SK-N-MC (cell line): ENCODE measurements around the gene STPG2.
"Not testable (repeated sequence)": the region's sequence is repeated elsewhere in the genome, so short reads cannot be mapped to it uniquely, and the experiment has no call there.

Experiments used
- DNase-seq: peaks from one replicate; pipeline ENCODE4 v3.0.0-alpha.2; 2011; ENCODE audit warnings: low read depth, low spot score
- H3K27ac ChIP-seq: fragments of 200-600 bp; sonication (generic); 2 replicates; pipeline ENCODE4 v1.5.1; 2016; ENCODE audit warnings: mixed run types
- H3K36me3 ChIP-seq: fragments of 200-600 bp; sonication (generic); 2 replicates; pipeline ENCODE4 v1.6.1; 2017; ENCODE audit warnings: antibody characterized with exemption, low read length, mixed read lengths; ENCODE audit not compliant: insufficient read depth
- H3K4me3 ChIP-seq: fragments of 200-600 bp; sonication (generic); 2 replicates; pipeline ENCODE4 v1.5.1; 2016
- H3K9ac ChIP-seq: fragments of 200-600 bp; sonication (generic); 2 replicates; pipeline ENCODE4 v1.8.0; 2017; ENCODE audit warnings: mixed run types, mixed read lengths; ENCODE audit not compliant: insufficient read length
- H3K9me3 ChIP-seq: fragments of 200-600 bp; sonication (generic); 2 replicates; pipeline ENCODE4 v1.6.1; 2017; ENCODE audit warnings: low read depth, mild to moderate bottlenecking, antibody characterized with exemption, low read length, moderate library complexity, mixed read lengths
- EZH2 ChIP-seq: fragments of 200-600 bp; sonication (generic); IDR thresholded peaks from one replicate; pipeline ENCODE4 v1.6.1; 2017; ENCODE audit warnings: antibody characterized with exemption
- FOXP2 ChIP-seq: optimal IDR thresholded peaks from 2 replicates; pipeline ENCODE3; 2011; ENCODE audit warnings: mild to moderate bottlenecking, moderate library complexity; ENCODE audit not compliant: insufficient read depth; ENCODE audit errors: extremely low read length, control extremely low read depth
- POLR2AphosphoS5 ChIP-seq: IDR thresholded peaks from 2 replicates; pipeline ENCODE4 v1.6.1; 2012; ENCODE audit warnings: mild to moderate bottlenecking, low read depth, low read length, borderline replicate concordance

The STPG2 gene

GRCh38 chr4:97558204-97558778 is 585.0 kb downstream of the STPG2 start:
- no peak overlapping the region for H3K9ac ChIP-seq
- H3K4me3 ChIP-seq = no peak overlapping the region
- no peak for DNase-seq
- H3K36me3 ChIP-seq = no peaks in the 10 kb centered on the region
- H3K9me3 ChIP-seq = no peaks in the 10 kb centered on the region
- no peak overlapping the region for H3K27ac ChIP-seq
- TF ChIP-seq EZH2 = no peak
- TF ChIP-seq FOXP2 = no peak
- TF ChIP-seq POLR2AphosphoS5 = no peak

- H3K27ac ChIP-seq, H3K9ac ChIP-seq, DNase-seq, H3K9me3 ChIP-seq, H3K4me3 ChIP-seq, H3K36me3 ChIP-seq: not testable (repeated sequence)
Observed at GRCh38 chr4:97550637-97551036, 592.6 kb downstream of the STPG2 start.

GRCh38 chr4:97548943-97549583 is 594.2 kb downstream of the STPG2 start:
- DNase-seq = no peak
- H3K4me3 ChIP-seq = no peak overlapping the region
- no peaks in the 10 kb centered on the region for H3K9me3 ChIP-seq
- TF ChIP-seq POLR2AphosphoS5 (no peak), FOXP2 (no peak), EZH2 (no peak)
- H3K9ac ChIP-seq = no peak overlapping the region
- no peaks in the 10 kb centered on the region for H3K36me3 ChIP-seq
- no peak overlapping the region for H3K27ac ChIP-seq

GRCh38 chr4:97548186-97548585 is 595.1 kb downstream of the STPG2 start:
- Histone ChIP-seq H3K4me3 (no peak overlapping the region), H3K27ac (no peak overlapping the region), H3K9me3 (no peaks in the 10 kb centered on the region), H3K9ac (no peak overlapping the region), H3K36me3 (no peaks in the 10 kb centered on the region)
- no peak for TF ChIP-seq POLR2AphosphoS5
- no peak for TF ChIP-seq FOXP2
- no peak for TF ChIP-seq EZH2
- no peak for DNase-seq

- no peaks in the 10 kb centered on the region for H3K36me3 ChIP-seq
- H3K9ac ChIP-seq = no peak overlapping the region
- TF ChIP-seq EZH2 (no peak), FOXP2 (no peak), POLR2AphosphoS5 (no peak)
- H3K4me3 ChIP-seq = no peak overlapping the region
- no peak for DNase-seq
- H3K9me3 ChIP-seq = no peaks in the 10 kb centered on the region
- no peak overlapping the region for H3K27ac ChIP-seq
Observed at GRCh38 chr4:97531351-97531750, 611.9 kb downstream of the STPG2 start.

GRCh38 chr4:97530676-97531075 is 612.6 kb downstream of the STPG2 start:
- no peak overlapping the region for H3K9ac ChIP-seq
- TF ChIP-seq POLR2AphosphoS5 = no peak
- DNase-seq = no peak
- H3K27ac ChIP-seq = no peak overlapping the region
- H3K36me3 ChIP-seq = no peaks in the 10 kb centered on the region
- H3K4me3 ChIP-seq = no peak overlapping the region
- H3K9me3 ChIP-seq = no peaks in the 10 kb centered on the region

GRCh38 chr4:97525236-97525635 is 618.0 kb downstream of the STPG2 start:
- no peak overlapping the region for H3K9ac ChIP-seq
- no peak overlapping the region for H3K27ac ChIP-seq
- DNase-seq = no peak
- H3K9me3 ChIP-seq = no peaks in the 10 kb centered on the region
- H3K36me3 ChIP-seq = no peaks in the 10 kb centered on the region
- TF ChIP-seq POLR2AphosphoS5 (no peak), EZH2 (no peak), FOXP2 (no peak)
- no peak overlapping the region for H3K4me3 ChIP-seq

GRCh38 chr4:97517939-97518338 is 625.3 kb downstream of the STPG2 start:
- TF ChIP-seq POLR2AphosphoS5 = no peak
- no peak for TF ChIP-seq FOXP2
- TF ChIP-seq EZH2 = no peak

GRCh38 chr4:97513917-97514316 is 629.4 kb downstream of the STPG2 start:
- Histone ChIP-seq H3K9ac (no peak overlapping the region), H3K4me3 (no peak overlapping the region), H3K27ac (no peak overlapping the region), H3K36me3 (no peaks in the 10 kb centered on the region), H3K9me3 (no peaks in the 10 kb centered on the region)
- TF ChIP-seq EZH2 (no peak), FOXP2 (no peak), POLR2AphosphoS5 (no peak)
- no peak for DNase-seq

More at GRCh38 chr4:97517939-97518338, 625.3 kb downstream of the STPG2 start:
- H3K36me3 ChIP-seq = no peaks in the 10 kb centered on the region
- no peak for DNase-seq
- H3K4me3 ChIP-seq = no peak overlapping the region
- no peak overlapping the region for H3K27ac ChIP-seq
- no peak overlapping the region for H3K9ac ChIP-seq
- no peaks in the 10 kb centered on the region for H3K9me3 ChIP-seq
